Kidney (tissue), 14 donors: Measurements from ENCODE around the gene SIT1. TPM values are rescaled to one million over a fixed set of nuclear protein-coding genes. Genes with fewer than 3 reads are reported as not detected.
A peak's percentile ranks its signal among the peaks of the same experiment; 100 is the strongest.

Source experiments
- DNase-seq, 5 donors: peaks; one replicate each; pipeline ENCODE4 v3.0.0-alpha.2; 2013 to 2020
- FAIRE-seq: peaks from 2 replicates; lab custom pipeline; 2012; peaks lifted over from hg19 to GRCh38; lab: Jason Lieb, UNC
- H3K27ac ChIP-seq, 2 donors: one replicate each; pipeline ENCODE4 v1.7.0; 2013; ENCODE audit warnings: low read depth in 2 of 2, low read length in 2 of 2, inconsistent platforms in 1 of 2
- H3K27me3 ChIP-seq: one replicate; pipeline ENCODE4 v1.7.1; 2013; ENCODE audit warnings: low read length, inconsistent platforms; ENCODE audit not compliant: control insufficient read depth, insufficient read depth
- H3K36me3 ChIP-seq, 3 donors: one replicate each; pipeline versions ENCODE4 v1.7.0 to v1.7.1; 2013; ENCODE audit warnings: low read length in 3 of 3, control low read depth in 1 of 3, inconsistent platforms in 1 of 3; ENCODE audit not compliant: insufficient read depth in 3 of 3, control insufficient read depth in 2 of 3
- H3K4me1 ChIP-seq, 3 donors: one replicate each; pipeline versions ENCODE4 v1.7.0 to v1.7.1; 2013; ENCODE audit warnings: low read length in 3 of 3, inconsistent platforms in 1 of 3, low read depth in 1 of 3; ENCODE audit not compliant: control insufficient read depth in 2 of 3, insufficient read depth in 2 of 3
- H3K4me3 ChIP-seq, 3 donors: one replicate each; pipeline versions ENCODE4 v1.7.0 to v1.8.1; 2013; ENCODE audit warnings: low read length in 3 of 3, control low read depth in 1 of 3, inconsistent platforms in 1 of 3
- H3K9ac ChIP-seq, 3 donors: one replicate each; pipeline versions ENCODE4 v1.7.0 to v1.7.1; 2013; ENCODE audit warnings: low read length in 3 of 3, control low read depth in 1 of 3, inconsistent platforms in 1 of 3
- H3K9me3 ChIP-seq, 3 donors: one replicate each; pipeline versions ENCODE4 v1.7.0 to v1.7.1; 2013; ENCODE audit warnings: low read length in 3 of 3, control low read depth in 1 of 3, inconsistent platforms in 1 of 3; ENCODE audit not compliant: control insufficient read depth in 2 of 3, insufficient read depth in 1 of 3
- intact Hi-C: fragments of 100-400 bp; cut with DNase I; formaldehyde crosslinking; loops from one replicate; pipeline ENCODE4 v1.11.1; 2022
- polyA plus RNA-seq: library from polyadenylated mRNA; stranded (reverse); fragments of 350-450 nt; fragmentation: Illumina TruSeq; extraction: RNeasy Lipid Tissue Mini Kit (QIAGEN cat#74804); gene quantifications from one replicate; pipeline ENCODE4 v1.2.3, GENCODE V29; 2014; ENCODE audit warnings: low read depth, low replicate concordance; ENCODE audit not compliant: insufficient read depth
- total RNA-seq: library from RNA; stranded (reverse); fragmentation: NEBNext Ultra II Directional; extraction: Animal tissue kit (Norgen Biotek cat#: 25700); gene quantifications from one replicate; pipeline ENCODE4 v1.2.1, GENCODE V29; 2021
- TF ChIP-seq, protein P1 (sequence below): IDR thresholded peaks from 3 replicates; pipeline ENCODE4 v1.5.1; 2012; ENCODE audit warnings: mild to moderate bottlenecking, moderate library complexity, borderline replicate concordance; ENCODE audit not compliant: insufficient read depth; ENCODE audit errors: extremely low read depth
- donor health status: control.
- donor health status: control.
- donor health status: control.
- donor health status: control.
- donor health status: control.
- donor health status: DM: yes; HTN: yes; CAD: no.
- donor health status: Normal renal cell carcinoma (clear cell type).

SIT1 gene
- total and polyA plus RNA-seq, 2 donors from 2014 or later, result 0.32 to 3.1 TPM

DNA sequence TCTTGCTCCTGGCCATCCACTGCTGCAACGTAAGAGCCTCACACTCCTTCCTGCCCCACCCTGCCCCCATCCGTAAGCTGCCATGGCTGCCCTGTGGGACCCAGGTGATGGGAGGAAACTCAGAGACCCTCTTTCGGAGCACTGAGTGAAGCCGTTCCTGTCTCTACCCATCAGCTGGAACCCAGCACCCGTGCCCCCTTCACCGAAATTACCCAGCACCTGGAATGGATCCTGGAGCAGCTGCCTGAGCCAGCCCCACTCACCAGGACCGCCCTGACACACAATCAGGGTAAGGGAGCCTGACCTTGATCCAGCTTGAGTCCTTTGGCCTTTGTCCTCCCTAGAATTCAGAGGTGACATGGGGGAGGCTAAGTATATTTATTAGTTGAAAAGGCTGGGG is 42.5 kb downstream of the SIT1 start:
- no peak for FAIRE-seq

DNA sequence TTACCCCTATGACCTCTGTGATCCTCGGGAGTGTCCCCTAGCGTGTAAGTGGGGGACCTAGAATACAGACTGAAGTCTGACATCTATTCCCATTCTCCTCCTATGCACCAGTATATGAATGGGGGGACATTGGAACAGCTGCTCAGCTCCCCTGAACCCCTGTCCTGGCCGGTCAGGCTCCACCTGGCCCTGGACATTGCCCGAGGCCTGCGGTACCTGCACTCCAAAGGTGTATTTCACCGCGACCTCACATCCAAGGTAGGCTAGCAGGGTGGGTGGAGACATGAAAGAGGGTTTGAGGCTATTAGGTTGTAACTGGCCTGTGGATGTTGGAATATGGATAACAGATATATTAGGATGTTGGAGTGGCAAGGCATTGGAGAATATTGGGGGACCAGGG is 44.0 kb downstream of the SIT1 start:
- H3K9me3 ChIP-seq, result no peaks in the 10 kb centered on the region
- H3K27ac ChIP-seq, result no peak overlapping the region
- peak overlapping the region in 2 of 3 donors; percentile 33 to 80 for H3K9ac ChIP-seq
- no peaks in the 10 kb centered on the region for H3K27me3 ChIP-seq
- H3K4me3 ChIP-seq, result no peak overlapping the region
- H3K4me1 ChIP-seq, result peaks cover 5 to 12% (median 12%) of the 10 kb centered on the region in 3 donors
- peaks cover 0 to 12% (median 0%) of the 10 kb centered on the region in 3 donors for H3K36me3 ChIP-seq
- intact Hi-C loops, result no loop called here
- DNase-seq (no peak), FAIRE-seq (no peak)
- TF ChIP-seq, protein P1, sequence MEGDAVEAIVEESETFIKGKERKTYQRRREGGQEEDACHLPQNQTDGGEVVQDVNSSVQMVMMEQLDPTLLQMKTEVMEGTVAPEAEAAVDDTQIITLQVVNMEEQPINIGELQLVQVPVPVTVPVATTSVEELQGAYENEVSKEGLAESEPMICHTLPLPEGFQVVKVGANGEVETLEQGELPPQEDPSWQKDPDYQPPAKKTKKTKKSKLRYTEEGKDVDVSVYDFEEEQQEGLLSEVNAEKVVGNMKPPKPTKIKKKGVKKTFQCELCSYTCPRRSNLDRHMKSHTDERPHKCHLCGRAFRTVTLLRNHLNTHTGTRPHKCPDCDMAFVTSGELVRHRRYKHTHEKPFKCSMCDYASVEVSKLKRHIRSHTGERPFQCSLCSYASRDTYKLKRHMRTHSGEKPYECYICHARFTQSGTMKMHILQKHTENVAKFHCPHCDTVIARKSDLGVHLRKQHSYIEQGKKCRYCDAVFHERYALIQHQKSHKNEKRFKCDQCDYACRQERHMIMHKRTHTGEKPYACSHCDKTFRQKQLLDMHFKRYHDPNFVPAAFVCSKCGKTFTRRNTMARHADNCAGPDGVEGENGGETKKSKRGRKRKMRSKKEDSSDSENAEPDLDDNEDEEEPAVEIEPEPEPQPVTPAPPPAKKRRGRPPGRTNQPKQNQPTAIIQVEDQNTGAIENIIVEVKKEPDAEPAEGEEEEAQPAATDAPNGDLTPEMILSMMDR, result no peak

More for the DNA sequence above, 42.5 kb downstream of the SIT1 start:
- Histone ChIP-seq H3K27ac (no peak overlapping the region), H3K4me3 (no peak overlapping the region), H3K36me3 (peaks cover 0 to 12% (median 0%) of the 10 kb centered on the region in 3 donors), H3K27me3 (no peaks in the 10 kb centered on the region), H3K9ac (no peak overlapping the region), H3K9me3 (no peaks in the 10 kb centered on the region), H3K4me1 (peaks cover 4 to 11% (median 10%) of the 10 kb centered on the region in 3 donors)
- TF ChIP-seq, protein P1, result no peak
- DNase-seq, result no peak
- intact Hi-C loops, result no loop called here

DNA sequence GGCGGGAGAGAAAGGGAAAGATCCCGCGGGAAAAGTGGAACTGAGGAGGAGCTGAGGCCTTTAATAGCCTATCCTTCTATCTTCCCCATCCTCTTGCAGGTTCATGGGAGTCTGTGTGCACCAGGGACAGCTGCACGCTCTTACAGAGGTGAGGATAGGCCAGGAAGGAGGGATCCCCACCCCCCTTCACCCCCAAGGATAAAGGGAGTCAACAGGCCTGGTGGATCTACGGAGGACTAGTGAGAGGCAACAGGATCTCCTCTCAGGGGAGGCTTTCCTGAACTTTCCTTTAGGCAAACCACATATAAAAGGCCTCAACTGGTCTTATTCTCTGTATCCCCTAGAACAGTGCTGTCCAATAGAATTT is 44.6 kb downstream of the SIT1 start:
- peaks cover 0 to 12% (median 0%) of the 10 kb centered on the region in 3 donors for H3K36me3 ChIP-seq
- H3K27me3 ChIP-seq, result no peaks in the 10 kb centered on the region
- intact Hi-C loops, result no loop called here
- no peaks in the 10 kb centered on the region for H3K9me3 ChIP-seq
- peak overlapping the region; percentile 56 to 72 (median 71) for H3K4me3 ChIP-seq
- H3K9ac ChIP-seq, result peak overlapping the region; percentile 36 to 80 (median 68)
- DNase-seq (peak in 1 of 5 donors; percentile 30), FAIRE-seq (no peak)
- no peak overlapping the region for H3K27ac ChIP-seq
- TF ChIP-seq, protein P1, result no peak
- H3K4me1 ChIP-seq, result peaks cover 5 to 12% (median 12%) of the 10 kb centered on the region in 3 donors
